ENCODE measurements around the gene KIF11.
"Not testable (repeated sequence)": the region's sequence is repeated elsewhere in the genome, so short reads cannot be mapped to it uniquely, and the experiment has no call there.

The KIF11 gene

GRCh38 chr10:92591550-92592022 lies 1.3 kb upstream of the KIF11 start:
- DNase-seq = peak; percentile 92

- peak; percentile 27 for DNase-seq
These were observed 974 bp downstream of the KIF11 start for GRCh38 chr10:92593619-92594588.

- no peak for DNase-seq
These were observed 2.6 kb downstream of the KIF11 start for GRCh38 chr10:92595505-92595904.

GRCh38 chr10:92598321-92598720 lies 5.4 kb downstream of the KIF11 start:
- no peak for DNase-seq

- no peak for DNase-seq
These were observed 11.9 kb downstream of the KIF11 start for GRCh38 chr10:92604841-92605240.

DNA sequence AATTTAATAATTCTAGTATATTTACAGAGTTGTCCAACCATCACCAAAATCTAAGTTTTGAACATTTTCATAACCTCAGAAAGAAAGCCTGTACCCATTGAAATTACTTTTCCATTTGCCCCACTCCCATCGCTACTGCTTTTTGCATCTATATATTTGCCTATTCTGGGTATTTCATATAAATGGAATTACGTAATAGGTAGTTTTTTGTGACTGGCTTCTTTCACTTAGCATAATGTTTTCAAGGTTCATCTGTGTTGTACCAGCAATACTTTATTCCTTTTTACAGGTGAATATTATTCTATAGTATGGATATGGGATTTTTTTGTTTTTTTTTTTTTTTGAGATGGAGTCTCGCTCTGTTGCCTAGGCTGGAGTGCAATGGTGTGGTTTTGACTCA lies 22.6 kb downstream of the KIF11 start:
- DNase-seq = no peak

DNA sequence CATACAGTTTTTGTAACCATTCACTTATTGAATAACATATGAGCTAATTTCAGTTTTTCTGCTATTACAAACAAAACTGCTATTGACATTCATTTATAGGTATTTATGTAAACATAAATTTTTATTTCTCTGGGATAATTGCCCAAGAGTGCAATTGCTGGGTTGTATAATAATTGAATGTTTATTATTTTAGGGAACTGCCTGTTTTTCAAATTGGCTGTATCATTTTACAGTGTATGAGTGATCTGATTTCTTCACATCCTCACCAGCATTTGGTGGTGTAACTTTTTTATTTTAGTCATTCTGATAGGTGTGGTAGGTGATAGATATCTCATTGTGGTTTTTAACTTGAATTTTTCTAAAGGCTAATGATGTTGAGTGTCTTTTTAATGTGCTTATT lies 26.4 kb downstream of the KIF11 start:
- DNase-seq = no peak

GRCh38 chr10:92627845-92628480 lies 35.0 kb downstream of the KIF11 start:
- peak; percentile 41 for DNase-seq

GRCh38 chr10:92629945-92630344 lies 37.0 kb downstream of the KIF11 start:
- DNase-seq = no peak

DNA sequence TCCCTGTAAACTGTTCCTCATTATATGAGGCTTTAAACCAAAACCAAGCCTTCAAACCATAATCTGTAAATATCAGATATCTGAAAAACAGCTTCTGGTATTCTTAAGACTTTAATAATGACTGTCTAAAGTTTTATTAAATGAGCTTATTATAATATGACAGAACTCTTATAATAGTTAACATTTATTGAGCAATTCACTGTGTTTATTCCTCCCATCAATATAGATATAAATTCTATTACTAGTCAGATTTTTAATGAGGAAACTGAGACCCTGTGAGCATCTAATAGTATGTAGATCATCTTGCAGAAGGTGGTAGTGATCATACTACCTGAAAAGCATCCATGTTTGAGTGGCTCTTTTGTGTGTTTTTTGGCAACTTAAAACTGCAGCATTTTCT lies 45.1 kb downstream of the KIF11 start:
- no peak for DNase-seq

DNA sequence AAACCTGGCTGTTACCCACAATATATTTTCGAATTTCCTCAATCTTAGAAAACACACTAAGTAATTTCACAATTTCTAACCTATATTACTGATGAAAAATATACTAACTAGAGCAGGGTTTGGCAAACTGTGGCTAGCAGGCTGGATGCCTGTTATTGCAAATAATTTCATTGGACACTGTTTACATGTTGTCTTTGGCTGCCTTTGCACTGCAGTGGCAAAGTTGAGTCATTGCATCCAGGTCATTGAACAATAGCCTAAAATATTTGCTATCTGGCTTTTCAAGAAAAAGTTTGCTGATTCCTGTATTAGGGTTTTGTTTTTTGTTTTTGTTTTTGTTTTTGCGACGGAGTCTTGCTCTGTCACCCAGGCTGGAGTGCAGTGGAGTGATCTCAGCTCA lies 47.2 kb downstream of the KIF11 start:
- no peak for DNase-seq

DNA sequence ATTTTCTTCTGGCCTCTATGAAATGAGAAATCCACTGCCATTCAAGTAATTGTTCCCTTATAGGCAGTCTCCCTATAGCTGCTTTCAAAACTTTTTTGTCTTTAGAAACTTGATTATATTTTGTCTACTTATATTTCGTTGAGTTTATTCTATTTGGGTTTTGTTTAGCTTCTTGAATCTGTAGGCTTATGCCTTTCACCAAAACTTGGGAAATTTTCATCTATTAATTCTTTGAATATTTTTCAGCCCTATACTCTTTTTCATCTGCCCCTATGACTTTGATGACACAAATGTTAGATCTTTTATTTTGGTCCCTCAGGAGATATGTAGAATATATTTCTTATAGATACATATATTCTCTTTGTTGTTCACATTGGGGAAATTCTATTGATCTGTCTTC lies 48.6 kb downstream of the KIF11 start:
- no peak for DNase-seq

DNA sequence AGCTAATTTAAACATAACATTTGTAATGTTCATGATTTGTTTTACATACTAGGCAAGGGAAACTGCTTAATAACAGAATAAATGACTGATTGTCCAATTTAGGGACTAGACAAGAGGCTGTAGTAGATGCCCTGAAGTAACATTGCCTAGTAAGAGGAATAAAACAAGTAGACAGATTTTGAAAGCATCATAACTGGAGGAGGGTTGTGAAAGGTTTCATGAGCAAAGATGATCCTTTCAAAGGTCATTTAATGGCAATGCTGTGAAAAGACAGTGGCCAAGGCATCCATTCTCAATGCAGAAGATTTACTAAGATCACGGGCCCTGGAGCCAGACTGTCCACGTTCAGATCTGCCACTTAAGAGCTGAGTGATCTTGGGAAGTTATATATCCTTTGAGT lies 52.0 kb downstream of the KIF11 start:
- DNase-seq = no peak

- not testable (repeated sequence) for DNase-seq
These were observed 57.9 kb downstream of the KIF11 start for GRCh38 chr10:92650864-92651263.

DNA sequence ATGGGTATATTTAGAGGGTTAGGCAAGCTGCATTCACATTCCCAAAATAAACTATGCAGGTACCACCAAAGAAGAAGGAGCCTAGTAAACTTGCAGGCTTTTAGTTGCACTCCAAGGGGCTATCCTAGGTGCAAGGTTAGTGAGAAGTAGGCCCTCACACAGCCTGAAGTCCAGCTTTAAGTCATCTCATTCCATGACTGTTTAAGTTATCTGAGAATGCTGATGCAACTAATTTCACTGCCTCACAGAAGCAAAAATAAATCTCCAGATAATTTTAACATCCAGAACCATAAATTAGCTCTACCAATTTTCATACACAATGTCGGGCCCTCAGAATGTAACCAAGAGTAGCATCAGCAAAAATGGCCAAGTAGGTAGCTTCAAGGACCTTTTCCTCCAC lies 62.5 kb downstream of the KIF11 start:
- no peak for DNase-seq

- DNase-seq = no peak
These were observed 63.5 kb downstream of the KIF11 start for GRCh38 chr10:92656266-92656961.

DNA sequence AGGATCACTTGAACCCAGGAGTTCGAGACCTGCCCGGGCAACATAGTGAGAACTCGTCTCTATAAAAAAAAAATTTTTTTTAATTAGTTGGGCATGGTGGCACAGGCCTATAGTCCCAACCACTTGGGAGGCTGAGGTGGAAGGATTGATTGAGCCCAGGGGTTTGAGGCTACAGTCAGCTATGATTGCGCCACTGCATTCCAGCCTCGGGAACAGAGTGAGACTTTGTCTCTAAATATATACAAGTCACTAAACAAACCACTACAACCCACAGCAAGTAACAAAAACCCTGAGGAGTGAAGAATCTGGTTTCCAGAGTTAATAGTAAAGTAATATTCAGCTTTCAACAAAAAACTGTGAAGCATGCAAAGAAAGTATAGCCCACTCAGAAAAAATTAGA lies 64.1 kb downstream of the KIF11 start:
- no peak for DNase-seq

- no peak for DNase-seq
These were observed 69.9 kb downstream of the KIF11 start for GRCh38 chr10:92662848-92663247.

GRCh38 chr10:92664322-92664721 lies 71.4 kb downstream of the KIF11 start:
- no peak for DNase-seq

- DNase-seq = no peak
These were observed 74.1 kb downstream of the KIF11 start for GRCh38 chr10:92667078-92667477.

GRCh38 chr10:92677708-92678107 lies 84.8 kb downstream of the KIF11 start:
- DNase-seq = no peak

- no peak for DNase-seq
These were observed 85.3 kb downstream of the KIF11 start for GRCh38 chr10:92678206-92678605.

GRCh38 chr10:92681306-92681834 lies 88.4 kb downstream of the KIF11 start:
- no peak for DNase-seq
